ENCODE results near the gene ATG16L2.

Gene ATG16L2

DNA sequence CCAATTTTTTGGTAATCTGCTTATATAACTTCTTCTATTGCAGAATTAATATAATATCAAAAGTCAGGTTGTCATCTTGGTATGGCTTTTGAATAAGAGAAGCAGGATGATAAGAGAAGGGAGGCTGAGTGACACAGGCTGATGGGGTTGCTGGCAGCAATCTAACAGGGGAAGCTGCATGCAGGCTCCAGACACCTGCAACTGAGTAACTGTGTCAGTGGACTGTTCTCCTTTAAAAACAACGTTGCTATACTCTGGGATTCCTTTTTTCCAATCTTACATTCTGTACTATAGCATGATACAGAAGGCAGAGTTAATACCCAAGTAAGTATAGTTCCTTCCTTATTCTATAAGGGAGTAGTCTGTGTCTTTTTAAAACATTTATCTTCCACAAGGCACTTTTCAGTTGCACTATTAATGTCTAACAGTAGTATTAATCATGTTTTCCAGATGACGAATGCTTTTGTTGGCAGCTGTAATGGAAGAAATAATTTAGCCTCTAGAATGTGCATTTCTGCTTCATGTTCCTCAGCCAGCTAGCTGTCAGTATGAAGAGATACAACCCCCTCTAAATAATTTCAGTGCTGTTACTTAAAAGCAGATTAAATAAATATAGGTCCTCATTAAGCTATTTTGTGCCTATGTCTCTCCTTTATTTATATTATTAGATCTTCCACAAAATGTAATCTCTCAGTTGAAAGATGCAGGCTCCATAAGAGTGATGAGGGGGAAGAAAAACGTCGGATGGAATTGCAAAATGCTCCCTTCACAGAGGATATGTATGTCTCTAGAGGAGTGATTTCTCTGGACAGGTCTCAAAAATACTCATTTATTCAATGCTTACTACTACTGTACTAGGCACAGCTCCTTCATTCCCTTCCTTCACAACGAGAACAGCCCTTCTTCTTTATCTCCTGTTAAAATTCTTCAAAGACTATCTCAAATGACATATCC lies 50.8 kb downstream of the ATG16L2 start:
- Mint-ChIP-seq H3K4me3 (no peak overlapping the region), H3K4me1 (peaks cover 16% of the 10 kb centered on the region), H3K27me3 (no peaks in the 10 kb centered on the region), H3K27ac (peak overlapping the region; percentile 77), H3K36me3 (peaks cover 34% of the 10 kb centered on the region), H3K9me3 (no peaks in the 10 kb centered on the region)
- ATAC-seq (ENCODE audit: low read depth) (no peak), DNase-seq (ENCODE audit: low spot score in 2 of 2) (no peak)

DNA sequence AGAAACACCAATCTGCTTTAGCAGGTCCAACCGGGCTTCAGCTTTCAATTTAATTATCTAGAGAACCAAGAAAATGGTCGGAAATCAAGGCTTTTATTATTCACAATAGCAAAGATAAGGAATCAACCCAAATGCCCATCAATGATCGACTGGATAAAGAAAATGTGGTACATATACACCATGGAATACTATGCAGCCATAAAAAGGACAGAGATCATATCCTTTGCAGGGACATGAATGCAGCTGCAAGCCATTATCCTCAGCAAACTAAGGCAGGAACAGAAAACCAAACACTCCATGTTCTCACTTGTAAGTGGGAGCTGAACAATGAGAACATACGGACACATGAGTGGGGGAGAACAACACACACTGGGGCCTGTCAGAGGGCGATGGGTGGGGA lies 53.8 kb downstream of the ATG16L2 start:
- H3K27ac Mint-ChIP-seq: no peak overlapping the region

DNA sequence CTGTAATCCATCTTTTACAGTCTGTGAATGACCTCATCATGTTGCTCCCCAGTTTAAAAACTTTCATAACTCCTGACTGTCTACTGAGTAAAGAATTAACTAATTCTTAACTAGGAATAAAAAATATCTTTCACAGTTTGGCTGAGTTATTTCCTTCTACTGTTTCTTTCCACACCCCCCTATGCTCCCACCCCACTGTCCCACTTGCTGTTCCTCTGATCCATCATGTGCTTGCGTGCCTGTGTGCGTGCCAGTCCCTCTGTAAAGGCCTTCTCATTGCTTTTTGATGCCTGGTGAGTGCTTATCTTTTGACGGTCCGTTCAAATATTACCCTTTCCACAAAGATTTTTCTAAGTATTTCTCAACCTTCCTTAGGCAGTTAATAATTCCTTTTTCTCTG lies 55.6 kb downstream of the ATG16L2 start:
- H3K27ac Mint-ChIP-seq: peak overlapping the region; percentile 41
- DNase-seq (ENCODE audit: low spot score in 2 of 2) (no peak), ATAC-seq (ENCODE audit: low read depth) (no peak)
- peaks cover 45% of the 10 kb centered on the region for H3K36me3 Mint-ChIP-seq
- no peaks in the 10 kb centered on the region for H3K27me3 Mint-ChIP-seq
- H3K4me1 Mint-ChIP-seq: peaks cover 14% of the 10 kb centered on the region
- no peak overlapping the region for H3K4me3 Mint-ChIP-seq
- no peaks in the 10 kb centered on the region for H3K9me3 Mint-ChIP-seq

More for the DNA sequence above, 53.8 kb downstream of the ATG16L2 start:
- ATAC-seq (ENCODE audit: low read depth) (no peak), DNase-seq (ENCODE audit: low spot score in 2 of 2) (no peak)
- Mint-ChIP-seq H3K27me3 (no peaks in the 10 kb centered on the region), H3K4me1 (peaks cover 18% of the 10 kb centered on the region), H3K36me3 (peaks cover 45% of the 10 kb centered on the region), H3K4me3 (no peak overlapping the region), H3K9me3 (no peaks in the 10 kb centered on the region)

DNA sequence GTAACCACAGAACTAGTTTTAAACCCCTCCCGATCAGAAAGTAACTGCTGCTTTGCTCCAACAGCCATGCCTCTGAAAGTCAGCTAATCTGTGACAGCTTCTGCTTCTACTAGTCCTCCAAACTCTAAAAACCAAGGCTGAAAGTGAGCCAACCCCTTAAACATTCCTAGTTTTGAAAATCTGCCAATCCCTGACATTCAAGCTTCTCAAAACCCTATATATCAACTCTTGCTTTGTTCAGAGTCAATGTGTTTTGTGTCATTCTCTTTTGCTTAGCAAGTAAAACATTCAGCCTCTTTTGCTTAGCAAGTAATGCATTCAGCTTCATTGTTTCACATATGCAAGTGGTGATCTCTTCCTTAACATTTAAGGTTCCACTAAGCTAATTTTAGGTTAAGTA lies 56.9 kb downstream of the ATG16L2 start:
- H3K4me3 Mint-ChIP-seq: no peak overlapping the region
- H3K4me1 Mint-ChIP-seq: peaks cover 8% of the 10 kb centered on the region
- H3K36me3 Mint-ChIP-seq: peaks cover 45% of the 10 kb centered on the region
- ATAC-seq (ENCODE audit: low read depth): no peak
- H3K27me3 Mint-ChIP-seq: no peaks in the 10 kb centered on the region
- no peak for DNase-seq (ENCODE audit: low spot score in 2 of 2)
- peak overlapping the region; percentile 24 for H3K27ac Mint-ChIP-seq
- H3K9me3 Mint-ChIP-seq: no peaks in the 10 kb centered on the region

DNA sequence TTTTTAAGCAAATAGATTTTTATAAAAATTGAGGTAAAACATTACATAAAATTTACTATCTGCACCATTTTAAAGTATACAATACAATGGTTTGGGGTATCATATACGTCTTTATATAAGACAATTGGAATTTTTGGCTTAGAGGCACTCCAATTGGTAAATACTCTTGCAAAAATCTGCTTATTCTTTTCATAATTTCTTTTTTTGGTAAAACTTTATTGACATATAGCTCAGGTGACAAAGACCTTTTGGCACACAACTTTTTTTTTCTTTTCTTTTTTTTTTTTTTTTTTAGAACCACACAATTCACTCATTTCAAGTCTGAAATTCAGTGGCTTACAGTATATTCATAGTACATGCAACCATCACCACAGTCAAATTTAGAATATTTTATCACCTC lies 57.8 kb downstream of the ATG16L2 start:
- peaks cover 8% of the 10 kb centered on the region for H3K4me1 Mint-ChIP-seq
- ATAC-seq (ENCODE audit: low read depth) (no peak), DNase-seq (ENCODE audit: low spot score in 2 of 2) (no peak)
- H3K27ac Mint-ChIP-seq: peak overlapping the region; percentile 60
- no peaks in the 10 kb centered on the region for H3K27me3 Mint-ChIP-seq
- H3K9me3 Mint-ChIP-seq: no peaks in the 10 kb centered on the region
- no peak overlapping the region for H3K4me3 Mint-ChIP-seq
- H3K36me3 Mint-ChIP-seq: peaks cover 40% of the 10 kb centered on the region

DNA sequence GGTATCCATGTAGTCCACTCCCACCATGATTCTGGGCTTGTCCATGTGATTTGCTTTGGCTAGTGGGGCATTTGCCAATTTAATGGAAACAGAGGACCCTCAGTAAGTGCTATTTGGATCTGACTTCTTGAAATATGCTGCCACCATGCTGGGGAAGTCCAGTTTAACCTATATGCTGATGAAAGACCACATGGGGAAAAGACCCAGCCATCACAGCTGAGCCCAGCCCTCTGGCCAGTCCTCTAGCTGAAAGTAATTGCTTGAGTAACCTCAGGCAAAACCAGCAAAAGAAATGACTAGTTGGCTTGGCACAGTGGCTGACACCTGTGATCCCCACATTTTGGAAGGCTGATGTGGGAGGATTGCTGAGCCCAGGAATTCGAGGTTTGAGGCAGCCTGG lies 61.5 kb downstream of the ATG16L2 start:
- DNase-seq (ENCODE audit: low spot score in 2 of 2) (no peak), ATAC-seq (ENCODE audit: low read depth) (no peak)
- no peak overlapping the region for H3K27ac Mint-ChIP-seq
- peaks cover 36% of the 10 kb centered on the region for H3K36me3 Mint-ChIP-seq
- H3K4me3 Mint-ChIP-seq: no peak overlapping the region
- no peaks in the 10 kb centered on the region for H3K27me3 Mint-ChIP-seq
- no peaks in the 10 kb centered on the region for H3K9me3 Mint-ChIP-seq
- peaks cover 5% of the 10 kb centered on the region for H3K4me1 Mint-ChIP-seq

DNA sequence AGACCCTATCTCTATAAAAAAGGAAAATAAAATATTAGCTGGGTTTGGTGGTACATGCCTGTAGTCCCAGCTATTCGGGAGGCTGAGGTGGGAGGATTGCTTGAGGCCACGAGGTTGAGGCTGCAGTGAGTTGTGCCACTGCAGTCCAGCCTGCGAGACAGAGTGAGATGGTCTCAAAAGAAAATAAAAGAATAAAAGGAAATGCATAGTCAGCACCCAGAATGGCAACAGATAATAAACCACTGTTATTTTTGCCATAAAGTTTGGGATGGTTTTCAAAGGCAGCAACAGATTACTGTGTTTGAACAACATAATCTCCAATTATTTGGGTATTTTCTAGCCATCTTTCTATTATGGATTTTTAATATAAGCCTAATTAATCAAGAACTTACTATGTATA lies 61.9 kb downstream of the ATG16L2 start:
- H3K27ac Mint-ChIP-seq: no peak overlapping the region

More for the DNA sequence above, 61.9 kb downstream of the ATG16L2 start:
- peaks cover 9% of the 10 kb centered on the region for H3K4me1 Mint-ChIP-seq
- no peaks in the 10 kb centered on the region for H3K27me3 Mint-ChIP-seq
- no peak overlapping the region for H3K4me3 Mint-ChIP-seq
- DNase-seq (ENCODE audit: low spot score in 2 of 2) (no peak), ATAC-seq (ENCODE audit: low read depth) (no peak)
- H3K9me3 Mint-ChIP-seq: no peaks in the 10 kb centered on the region
- peaks cover 37% of the 10 kb centered on the region for H3K36me3 Mint-ChIP-seq

Measured in memory B cell (primary cell).